ENCODE measurements around the gene CCDC91.
"Not testable (repeated sequence)": the region's sequence is repeated elsewhere in the genome, so short reads cannot be mapped to it uniquely, and the experiment has no call there.

CCDC91 gene

DNA sequence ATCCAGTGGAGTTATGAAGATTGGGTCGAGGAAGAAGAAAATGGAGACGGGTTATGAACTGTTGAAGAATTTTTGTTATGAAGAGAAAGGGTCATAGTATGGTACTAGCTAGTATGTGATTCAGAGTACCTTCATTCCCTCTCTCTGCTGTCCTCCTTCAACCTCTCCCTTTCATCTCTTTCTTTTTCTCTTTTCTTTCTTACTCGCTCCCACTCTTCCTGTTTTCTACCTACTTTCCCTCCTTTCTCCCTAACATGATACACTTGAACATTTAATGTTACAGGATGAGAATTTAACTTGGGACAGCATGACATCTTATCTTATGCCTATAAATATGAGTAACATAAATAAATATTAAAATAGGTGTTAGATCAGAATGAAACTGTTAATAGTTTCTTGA, 112.9 kb downstream of the CCDC91 start:
- no peak for DNase-seq

DNA sequence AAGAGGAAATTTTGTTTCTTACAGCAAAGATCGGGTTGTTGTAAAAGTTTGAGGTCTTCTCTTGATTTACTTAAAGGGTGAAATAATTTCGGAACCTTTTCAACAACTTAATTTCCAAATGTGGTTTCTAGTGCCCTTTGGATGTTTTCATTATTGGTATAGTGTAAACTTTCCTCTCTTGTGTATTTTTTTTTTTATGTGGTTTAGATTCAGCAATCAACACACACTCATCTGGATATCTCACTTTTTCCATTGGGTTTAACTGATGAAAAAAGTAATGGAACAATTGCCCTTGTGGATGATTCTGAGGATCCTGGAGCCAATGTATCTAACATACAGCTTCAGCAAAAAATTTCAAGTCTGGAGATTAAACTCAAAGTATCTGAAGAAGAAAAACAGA, 116.3 kb downstream of the CCDC91 start:
- DNase-seq = no peak

DNA sequence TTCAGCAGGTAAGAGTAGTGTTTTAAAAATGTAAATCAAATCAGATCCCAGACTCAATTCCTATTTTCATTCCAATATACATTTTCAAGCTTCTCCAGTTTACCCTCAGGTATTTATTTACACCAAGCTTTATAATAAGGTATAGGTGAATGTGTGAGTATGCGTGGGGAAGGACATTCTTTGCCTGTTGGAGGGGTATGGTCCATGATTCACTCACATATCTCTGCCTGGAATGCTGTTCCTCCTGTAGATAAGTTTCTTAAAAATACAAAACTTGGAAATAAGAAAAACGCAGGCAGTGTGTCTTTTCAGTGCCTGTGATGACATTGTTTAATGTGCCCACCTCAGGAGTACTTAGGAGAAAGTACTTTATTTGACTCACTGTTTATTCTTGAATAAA, 118.6 kb downstream of the CCDC91 start:
- DNase-seq = no peak

DNA sequence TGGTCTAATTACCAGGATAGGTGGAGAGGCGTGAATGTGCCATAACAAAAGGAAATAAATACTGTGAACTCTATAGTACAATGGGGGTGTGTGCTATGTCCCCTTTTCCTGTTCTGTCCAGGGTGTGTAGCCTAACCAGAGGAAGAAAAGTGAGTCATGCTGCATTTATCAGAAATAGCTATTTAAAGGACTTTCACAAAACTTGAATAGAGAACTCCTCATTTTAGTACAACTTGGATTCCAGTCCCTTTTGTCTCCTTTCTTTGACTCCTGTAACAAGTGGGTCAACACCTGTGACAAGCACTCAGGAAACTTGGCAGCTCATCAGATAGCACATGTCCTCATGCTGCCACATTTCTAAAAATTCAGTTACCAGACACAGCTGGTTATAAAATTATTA, 123.4 kb downstream of the CCDC91 start:
- no peak for DNase-seq

DNA sequence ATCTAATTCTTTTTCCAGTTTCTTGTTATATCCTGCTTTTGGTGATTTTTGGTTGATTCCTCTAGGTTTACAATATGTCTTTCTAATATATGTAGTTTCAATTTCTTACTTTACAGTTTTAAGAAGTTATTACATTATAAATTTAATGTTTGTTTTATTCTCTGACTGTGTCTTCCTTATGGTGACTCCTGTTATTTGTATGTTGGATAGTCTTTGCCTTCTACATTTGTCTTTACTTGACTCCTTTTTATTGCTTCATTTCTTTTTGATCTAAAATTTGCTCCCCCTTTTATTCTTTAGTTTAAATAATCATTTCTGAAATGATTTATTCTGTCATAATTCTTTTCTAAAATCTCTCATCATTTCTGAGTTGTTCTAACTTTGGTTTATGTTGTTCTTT, 125.8 kb downstream of the CCDC91 start:
- DNase-seq = no peak

DNA sequence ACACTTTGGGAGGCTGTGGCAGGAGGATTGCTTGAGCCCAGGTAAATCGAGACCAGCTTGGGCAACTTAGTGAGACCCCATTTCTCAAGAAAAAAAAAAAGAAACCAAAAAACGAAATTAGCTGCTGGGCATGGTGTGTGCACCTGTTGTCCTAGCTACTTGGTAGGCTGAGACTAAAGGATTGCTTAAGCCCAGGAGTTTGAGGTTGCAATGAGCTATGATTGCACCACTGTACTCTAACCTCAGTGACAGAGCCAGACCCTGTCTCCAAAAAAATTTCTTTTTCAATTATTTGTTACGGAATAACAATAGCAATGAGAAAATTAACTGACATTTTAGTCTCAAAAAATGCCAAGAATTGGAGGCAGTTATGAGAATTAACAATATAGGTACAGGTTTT, 128.0 kb downstream of the CCDC91 start:
- no peak for DNase-seq

DNA sequence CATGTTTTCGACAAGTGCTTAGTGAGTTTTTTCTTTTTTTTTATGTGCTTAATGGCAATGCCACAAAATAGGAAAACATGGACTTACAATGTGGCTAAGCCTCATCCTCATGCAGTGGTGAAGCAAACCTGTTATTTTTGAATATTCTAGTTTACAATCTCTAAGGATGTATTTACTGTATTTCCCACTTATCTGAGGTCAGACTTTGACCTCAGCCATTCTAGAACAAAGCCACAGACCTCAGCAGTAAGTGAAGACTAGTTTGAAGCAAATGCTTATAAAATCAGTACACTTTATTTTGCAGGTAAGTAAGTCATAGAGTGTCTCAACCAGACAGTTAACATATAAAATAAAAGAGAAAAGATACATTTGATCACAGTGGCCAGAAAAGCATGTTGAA, 130.1 kb downstream of the CCDC91 start:
- no peak for DNase-seq

DNA sequence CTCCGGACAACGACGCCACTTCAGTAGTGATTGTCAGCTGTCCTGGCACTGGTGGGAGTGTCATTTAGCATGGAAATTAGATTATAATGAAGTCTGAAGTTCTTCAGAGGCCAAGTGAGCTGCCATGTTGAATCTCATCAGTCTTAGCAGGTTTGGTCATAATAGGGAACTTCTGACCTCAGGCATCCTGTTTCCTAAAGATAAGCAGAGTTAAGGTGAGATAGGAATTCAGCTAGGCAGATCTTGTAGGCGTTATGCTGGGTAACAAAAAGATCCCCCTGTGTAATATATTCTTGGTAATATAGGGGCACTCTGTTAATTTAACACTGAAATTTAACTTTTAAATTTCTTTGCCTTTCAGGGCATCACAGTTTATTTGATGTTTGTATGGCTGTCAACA, 137.5 kb downstream of the CCDC91 start:
- DNase-seq = no peak

DNA sequence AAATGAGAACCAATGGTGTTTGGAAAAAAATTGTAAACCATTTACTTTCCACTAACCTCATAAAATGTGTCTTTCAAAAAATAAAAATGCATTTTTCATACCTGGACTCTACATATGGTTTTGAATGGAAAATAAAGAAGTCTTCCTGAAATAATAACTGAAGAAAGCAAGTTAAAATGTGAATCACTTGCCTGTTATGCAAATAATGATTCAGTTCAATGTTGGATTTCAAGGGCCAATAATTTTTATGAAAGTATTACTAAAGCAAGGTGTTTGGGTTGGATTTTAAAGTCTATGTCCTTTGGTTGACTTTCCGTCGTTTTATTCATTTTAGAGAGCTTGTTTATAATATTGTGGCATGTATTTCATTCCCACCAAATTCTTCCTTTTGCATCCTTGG, 138.7 kb downstream of the CCDC91 start:
- no peak for DNase-seq

DNA sequence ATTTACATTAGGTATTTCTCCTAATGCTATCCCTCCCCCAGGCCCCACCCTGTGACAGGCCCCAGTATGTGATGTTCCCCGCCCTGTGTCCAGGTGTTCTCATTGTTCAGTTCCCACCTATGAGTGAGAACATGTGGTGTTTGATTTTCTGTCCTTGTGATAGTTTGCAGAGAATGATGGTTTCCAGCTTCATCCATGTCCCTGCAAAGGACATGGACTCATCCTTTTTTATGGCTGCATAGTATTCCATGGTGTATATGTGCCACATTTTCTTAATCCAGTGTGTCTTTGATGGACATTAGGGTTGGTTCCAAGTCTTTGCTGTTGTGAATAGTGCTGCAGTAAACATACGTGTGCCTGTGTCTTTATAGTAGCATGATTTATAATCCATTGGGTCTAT, 139.5 kb downstream of the CCDC91 start:
- not testable (repeated sequence) for DNase-seq

DNA sequence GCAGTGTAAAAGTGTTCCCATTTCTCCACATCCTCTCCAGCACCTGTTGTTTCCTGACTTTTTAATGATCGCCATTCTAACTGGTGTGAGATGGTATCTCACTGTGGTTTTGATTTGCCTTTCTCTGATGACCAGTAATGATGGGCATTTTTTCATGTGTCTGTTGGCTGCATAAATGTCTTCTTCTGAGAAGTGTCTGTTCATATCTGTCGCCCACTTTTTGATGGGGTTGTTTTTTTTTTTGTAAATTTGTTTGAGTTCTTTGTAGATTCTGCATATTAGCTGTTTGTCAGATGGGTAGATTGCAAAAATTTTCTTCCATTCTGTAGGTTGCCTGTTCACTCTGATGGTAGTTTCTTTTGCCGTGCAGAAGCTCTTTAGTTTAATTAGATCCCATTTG, 140.0 kb downstream of the CCDC91 start:
- DNase-seq = not testable (repeated sequence)

DNA sequence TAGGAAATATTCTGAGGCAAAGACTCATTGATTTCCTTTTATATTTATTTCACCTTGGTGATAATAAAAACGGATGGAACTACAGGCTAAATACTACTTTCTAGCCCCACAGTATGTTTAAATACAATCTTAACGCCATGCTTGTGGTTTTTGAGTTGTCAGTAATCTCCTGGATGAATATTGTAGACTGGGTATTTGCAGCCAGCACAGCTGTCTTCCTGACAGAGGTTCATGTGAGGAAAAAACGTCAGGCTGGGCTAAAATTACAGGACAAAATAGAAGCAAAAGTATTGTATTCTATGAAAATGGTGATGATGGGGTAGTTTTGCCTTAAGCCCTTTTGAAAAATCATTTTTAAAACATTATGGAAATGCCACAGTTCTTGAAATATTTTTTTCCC, 140.9 kb downstream of the CCDC91 start:
- no peak for DNase-seq

DNA sequence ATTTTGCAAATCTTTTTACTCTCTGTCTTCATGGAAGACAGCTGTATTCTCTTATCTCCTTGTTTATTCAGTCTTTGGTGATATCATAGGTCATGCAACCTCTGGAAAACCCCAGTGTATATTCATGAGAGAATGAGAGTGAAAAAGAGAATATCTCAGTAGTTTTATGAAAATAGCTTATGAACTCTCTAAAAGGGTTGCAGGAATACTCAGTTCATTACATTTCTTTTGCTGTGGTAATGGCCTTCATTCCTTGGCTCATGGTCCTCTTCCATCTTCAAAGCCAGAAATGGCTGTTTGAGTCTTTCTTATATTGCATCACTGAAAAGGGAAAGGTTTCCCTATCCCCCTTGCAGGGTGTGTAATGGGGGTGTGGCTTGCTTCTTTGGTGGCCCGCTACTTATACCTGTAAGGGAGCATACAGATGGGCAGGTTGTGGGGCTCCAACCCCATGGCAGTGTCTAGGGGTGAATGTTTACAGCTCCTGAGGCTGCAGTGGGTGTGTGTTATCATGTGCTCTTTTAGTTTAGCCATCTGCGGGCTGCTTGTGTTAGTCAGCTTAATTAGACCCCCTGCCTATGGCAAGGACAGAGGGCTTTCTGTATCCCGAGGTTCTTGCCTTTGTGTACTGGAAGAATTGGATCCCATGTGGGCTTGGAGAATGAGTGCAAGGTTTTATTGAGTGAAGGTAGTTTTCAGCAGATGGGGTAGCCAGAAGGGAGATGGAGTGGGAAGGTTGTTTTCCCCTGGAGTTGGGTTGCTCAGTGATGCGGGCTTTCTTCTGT, 150.2 kb downstream of the CCDC91 start:
- no peak for DNase-seq

DNA sequence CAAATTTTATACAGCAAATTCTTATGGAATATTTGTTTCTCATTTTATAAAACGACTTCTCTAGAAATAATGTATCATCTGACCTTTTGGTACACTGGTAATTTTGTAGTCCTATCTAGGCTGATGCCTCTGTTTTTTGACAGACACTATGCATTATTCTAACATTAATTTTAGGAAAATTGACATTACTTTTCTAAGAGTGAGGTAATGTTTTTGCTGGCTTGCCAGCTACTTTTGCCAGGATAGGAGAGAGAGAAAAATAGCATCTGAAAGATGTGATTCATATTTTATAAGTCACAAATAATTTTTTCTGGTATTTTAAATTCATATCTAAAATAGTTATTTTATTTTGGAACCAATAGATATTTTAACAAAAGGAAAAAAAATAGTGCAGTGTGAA, 153.5 kb downstream of the CCDC91 start:
- no peak for DNase-seq

DNA sequence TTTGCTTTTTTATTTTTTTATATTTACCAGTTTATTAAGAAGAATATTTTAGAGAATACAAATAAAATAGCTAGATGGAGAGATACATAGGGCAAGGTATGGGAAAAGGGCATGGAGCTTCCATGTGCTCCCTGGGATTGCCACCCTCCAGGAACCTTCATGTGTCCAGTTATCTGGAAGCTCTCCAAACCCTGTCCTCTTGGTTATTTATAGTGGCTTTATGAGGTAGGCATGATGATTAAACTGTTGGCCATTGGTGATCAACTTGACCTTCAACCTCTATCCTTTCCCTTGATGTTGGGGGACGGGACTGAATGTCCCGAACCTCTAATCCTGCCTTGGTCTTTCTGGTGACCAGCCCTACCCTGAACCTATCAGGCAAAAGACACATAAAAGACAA, 156.3 kb downstream of the CCDC91 start:
- DNase-seq = no peak

DNA sequence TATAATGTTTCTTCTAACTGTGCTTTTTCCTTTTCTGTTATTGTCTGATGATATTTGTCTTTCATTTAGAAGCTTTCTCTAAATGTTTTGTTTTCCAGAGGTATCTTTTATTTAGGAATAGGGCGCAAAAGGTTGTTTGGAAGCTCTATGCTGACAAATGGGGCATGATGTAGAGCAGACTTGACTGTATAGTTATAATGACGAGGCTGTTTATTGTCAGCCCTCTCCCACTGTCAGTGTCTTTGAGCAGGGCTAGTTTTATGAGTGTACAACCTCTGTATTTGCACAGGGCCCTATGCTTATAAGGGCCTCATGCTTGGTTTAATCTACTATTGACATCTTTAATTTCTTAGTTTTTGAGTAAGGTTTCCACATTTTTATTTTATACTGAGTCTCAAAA, 158.9 kb downstream of the CCDC91 start:
- DNase-seq = no peak

DNA sequence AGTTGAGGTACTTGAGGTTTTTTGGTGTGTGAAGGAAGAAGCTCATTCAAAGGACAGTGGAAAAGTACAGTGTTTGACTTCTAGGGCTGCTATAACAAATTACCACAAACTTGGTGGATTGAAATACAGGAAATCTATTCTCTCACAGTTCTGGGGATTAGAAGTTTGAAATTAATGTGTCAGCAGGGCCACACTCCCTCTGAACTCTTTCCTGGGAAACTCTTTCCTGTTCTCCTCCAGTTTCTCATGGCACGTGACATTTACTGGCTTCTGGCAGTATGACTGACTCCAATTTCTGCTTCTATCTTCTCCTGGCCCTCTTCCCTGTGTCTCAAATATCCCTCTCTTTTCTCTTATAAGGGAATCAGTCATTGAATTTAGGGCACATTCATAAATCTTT, 160.2 kb downstream of the CCDC91 start:
- DNase-seq = no peak

DNA sequence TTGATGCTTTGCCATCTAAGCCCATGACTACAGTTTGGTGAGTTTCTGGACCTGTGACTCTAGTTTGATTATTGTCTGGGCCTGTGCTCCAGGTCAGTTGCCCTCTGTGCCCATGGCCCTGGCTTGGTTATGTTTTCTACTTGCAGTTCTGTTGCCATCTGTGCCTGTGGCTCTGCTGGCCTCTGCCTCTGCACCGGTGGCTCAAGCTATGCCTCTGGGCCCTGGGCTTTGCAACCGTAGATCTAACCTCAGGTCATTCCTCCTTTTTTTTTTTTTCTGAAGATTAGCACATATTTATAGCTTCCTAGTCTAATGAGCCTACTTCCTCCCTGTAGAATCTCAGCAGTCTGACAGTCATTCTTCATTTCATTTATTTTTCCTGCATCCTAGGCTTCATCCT, 161.2 kb downstream of the CCDC91 start:
- DNase-seq = no peak

DNA sequence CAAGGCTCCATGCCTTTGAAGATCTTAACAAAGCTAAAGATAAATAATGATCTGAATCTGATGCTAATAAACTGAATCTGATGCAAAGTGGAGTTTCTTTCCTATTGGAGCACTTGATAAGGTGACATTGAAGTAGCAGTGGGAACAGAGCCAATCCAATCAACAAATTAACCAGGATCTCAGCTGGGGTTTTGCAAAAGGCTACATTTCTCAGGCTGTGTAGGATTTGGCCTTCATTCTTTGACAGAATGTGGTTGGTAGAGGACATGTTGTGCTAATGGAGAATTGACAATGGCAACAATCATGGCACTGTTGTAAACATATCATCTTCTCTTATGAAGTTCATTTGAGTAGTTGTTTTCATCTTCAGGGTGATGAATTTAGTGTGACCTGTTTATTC, 164.9 kb downstream of the CCDC91 start:
- DNase-seq = no peak

DNA sequence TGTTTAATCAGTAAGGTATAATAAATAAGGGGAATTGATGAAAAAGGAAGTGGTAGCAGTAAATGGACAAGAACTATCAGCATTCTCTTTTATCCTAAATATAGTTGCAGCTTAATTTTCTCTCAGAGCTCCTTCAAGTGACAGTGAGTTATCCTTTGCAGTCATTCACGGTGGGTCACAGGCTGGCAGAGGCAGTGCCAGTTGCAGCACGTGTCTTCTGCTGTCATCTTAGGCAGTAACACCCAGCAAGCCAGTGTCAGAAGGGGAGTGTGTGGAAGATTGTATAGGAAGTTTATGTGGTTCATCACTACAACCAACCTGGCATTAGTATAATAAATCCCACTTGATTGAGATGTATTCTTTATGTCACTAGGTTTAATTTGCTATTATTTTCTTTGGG, 170.0 kb downstream of the CCDC91 start:
- DNase-seq = no peak

DNA sequence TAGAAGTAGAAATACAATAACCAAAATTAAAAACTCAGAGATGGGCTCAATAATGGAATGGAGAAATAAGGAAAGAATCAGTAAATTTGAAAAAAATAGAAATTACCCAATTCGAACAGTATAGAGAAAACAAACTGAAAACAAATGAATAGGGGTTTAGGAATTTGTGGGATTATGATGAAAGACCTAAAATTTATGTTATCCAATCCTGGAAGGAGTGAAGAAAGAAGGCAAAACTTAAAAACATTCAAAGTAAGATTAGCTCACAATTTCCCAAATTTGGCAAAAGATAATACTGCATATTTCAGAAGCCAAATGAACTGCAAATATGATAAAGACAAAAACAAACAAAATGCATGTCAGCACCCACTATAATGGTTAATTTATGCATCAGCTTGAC, 177.1 kb downstream of the CCDC91 start:
- no peak for DNase-seq

DNA sequence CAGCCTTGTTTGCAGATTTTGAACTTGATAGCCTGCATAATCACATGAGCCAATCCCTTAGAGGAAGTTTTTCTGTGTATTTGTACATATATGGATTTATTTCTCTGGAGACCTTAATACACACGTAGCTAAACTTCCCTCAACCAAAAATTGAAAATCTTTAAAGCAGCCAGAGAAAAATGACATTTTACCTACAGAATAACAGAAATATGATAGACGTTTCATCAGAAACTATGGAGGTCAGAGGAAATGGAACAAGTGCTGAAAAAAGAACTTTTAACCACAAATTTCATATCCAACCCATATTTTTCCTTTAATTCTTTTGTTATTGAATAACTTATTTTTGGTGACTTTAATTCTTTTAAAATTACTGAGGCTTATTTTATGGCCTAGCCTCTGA, 177.7 kb downstream of the CCDC91 start:
- DNase-seq = no peak

DNA sequence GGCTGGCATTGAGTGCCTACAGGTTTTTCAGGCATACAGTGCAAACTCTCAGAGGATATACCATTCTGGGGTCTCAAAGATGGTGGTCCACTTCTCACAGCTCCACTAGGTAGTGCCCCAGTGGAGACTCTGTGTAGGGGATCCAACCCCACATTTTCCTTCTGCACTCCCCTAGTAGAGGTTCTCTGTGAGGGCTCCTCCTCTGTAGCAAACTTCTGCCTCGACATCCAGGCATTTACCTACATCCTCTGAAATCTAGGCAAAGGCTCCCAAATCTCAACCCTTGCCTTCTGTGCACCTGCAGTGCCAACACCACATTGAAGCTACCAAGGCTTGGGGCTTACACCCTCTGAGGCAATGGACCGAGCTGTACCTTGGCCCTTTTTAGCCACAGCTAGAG, 179.2 kb downstream of the CCDC91 start:
- DNase-seq = no peak

DNA sequence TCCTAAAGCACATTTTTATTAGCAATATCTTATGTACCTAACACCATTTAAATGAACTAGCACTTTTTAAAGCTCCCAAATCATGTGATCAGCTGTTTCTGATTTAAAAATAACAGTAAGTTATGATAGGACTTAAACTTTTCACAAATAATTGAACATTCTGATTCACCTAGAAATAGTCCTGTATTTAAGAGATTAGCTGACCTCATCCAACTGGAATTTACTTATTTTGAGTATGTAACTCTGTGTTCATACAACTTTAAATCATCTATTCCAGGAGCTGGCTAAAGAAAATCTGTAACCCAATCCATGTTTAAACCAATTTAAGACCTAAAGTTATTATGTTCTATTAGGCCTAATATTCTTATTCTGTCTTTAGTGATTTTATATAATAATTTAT, 184.3 kb downstream of the CCDC91 start:
- DNase-seq = no peak

DNA sequence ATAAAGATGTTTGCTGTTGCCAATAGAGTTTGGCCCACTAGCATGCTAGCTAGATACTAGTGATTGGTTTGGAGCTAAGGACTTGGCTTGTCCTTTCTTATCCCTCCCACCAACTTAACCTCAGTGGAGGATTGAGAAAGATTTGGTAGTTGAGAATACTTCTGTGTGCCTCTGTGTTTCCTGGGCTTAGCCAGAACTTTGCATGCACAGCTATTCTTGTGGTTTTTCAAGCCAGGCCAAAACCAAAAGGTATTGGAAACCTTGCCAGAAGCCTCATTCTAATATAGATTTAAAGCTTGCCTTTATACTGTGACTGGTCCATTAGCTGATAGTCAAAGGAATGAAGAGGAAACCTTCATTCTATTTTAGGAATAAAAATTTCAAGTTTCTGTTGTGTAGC, 188.5 kb downstream of the CCDC91 start:
- DNase-seq = no peak

DNA sequence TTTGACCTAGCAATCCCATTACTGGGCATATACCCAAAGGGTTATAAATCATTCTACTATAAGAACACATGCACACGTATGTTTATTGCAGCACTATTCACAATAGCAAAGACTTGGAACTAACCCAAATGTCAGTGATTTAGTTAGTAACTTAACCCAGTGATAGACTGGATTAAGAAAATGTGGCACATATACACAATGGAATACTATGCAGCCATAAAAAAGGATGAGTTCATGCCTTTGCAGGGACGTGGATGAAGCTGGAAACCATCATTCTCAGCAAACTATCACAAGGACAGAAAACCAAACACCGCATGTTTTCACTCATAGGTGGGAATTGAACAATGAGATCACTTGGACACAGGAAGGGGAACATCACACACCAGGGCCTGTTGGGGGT, 189.5 kb downstream of the CCDC91 start:
- not testable (repeated sequence) for DNase-seq

Measured in GDM1 (cell line).